Upper lobe of right lung (tissue), 1 donor: ENCODE results near the gene CDH4. TPM values are rescaled to one million over a fixed set of nuclear protein-coding genes. Genes with fewer than 3 reads are reported as not detected.

Experiments
- ATAC-seq: fragments of 200-7000 bp; cut with Tn5 transposase; one replicate; pipeline ENCODE4 v1.9.1; 2020; ENCODE audit warnings: mild to moderate bottlenecking, moderate library complexity
- DNase-seq: peaks from one replicate; pipeline ENCODE4 v3.0.0-alpha.2; 2020
- H3K27ac ChIP-seq: fragments of 200-600 bp; one replicate; pipeline ENCODE4 v1.8.0; 2022
- H3K27me3 ChIP-seq: fragments of 200-600 bp; one replicate; pipeline ENCODE4 v1.8.0; 2022; ENCODE audit warnings: mild to moderate bottlenecking
- H3K36me3 ChIP-seq: fragments of 200-600 bp; one replicate; pipeline ENCODE4 v1.8.0; 2022
- H3K4me1 ChIP-seq: fragments of 200-600 bp; one replicate; pipeline ENCODE4 v1.8.0; 2022
- H3K4me3 ChIP-seq: fragments of 200-600 bp; one replicate; pipeline ENCODE4 v1.8.0; 2022; ENCODE audit warnings: mild to moderate bottlenecking
- H3K9me3 ChIP-seq: fragments of 200-600 bp; one replicate; pipeline ENCODE4 v1.8.0; 2022
- CTCF ChIP-seq: fragments of 200-600 bp; IDR thresholded peaks from one replicate; pipeline ENCODE4 v1.8.0; 2022; ENCODE audit warnings: antibody characterized with exemption
- intact Hi-C: fragments of 100-400 bp; cut with DNase I; formaldehyde crosslinking; loops from one replicate; pipeline ENCODE4 v1.11.0; 2022
- total RNA-seq: library from RNA; stranded (reverse); fragmentation: NEBNext Ultra II Directional; extraction: Animal tissue kit (Norgen Biotek cat#: 25700); gene quantifications from one replicate; pipeline ENCODE4 v1.2.1, GENCODE V29; 2021
- donor health status: DM: no; HTN: yes; CAD: no; lungs with severe emphysema.

The CDH4 gene
- total RNA-seq, 1 donor from 2014 or later, result 0.23 TPM

GRCh38 chr20:61320691-61321425 lies 68.8 kb downstream of the CDH4 start:
- Histone ChIP-seq H3K27me3 (no peaks in the 10 kb centered on the region), H3K27ac (no peak overlapping the region), H3K36me3 (no peaks in the 10 kb centered on the region), H3K4me1 (no peaks in the 10 kb centered on the region), H3K4me3 (no peak overlapping the region), H3K9me3 (no peaks in the 10 kb centered on the region)
- ATAC-seq (no peak), DNase-seq (peak; percentile 56)
- intact Hi-C loops, result no loop called here
- TF ChIP-seq CTCF, result no peak

GRCh38 chr20:61321481-61321880 lies 69.4 kb downstream of the CDH4 start:
- no peak for TF ChIP-seq CTCF
- Histone ChIP-seq H3K4me3 (no peak overlapping the region), H3K9me3 (no peaks in the 10 kb centered on the region), H3K27ac (no peak overlapping the region), H3K27me3 (no peaks in the 10 kb centered on the region), H3K36me3 (no peaks in the 10 kb centered on the region), H3K4me1 (no peaks in the 10 kb centered on the region)
- no peak for DNase-seq
- ATAC-seq, result no peak
- intact Hi-C loops, result no loop called here

GRCh38 chr20:61322151-61322865 lies 70.2 kb downstream of the CDH4 start:
- Histone ChIP-seq H3K4me1 (no peaks in the 10 kb centered on the region), H3K4me3 (no peak overlapping the region), H3K36me3 (no peaks in the 10 kb centered on the region), H3K27ac (no peak overlapping the region), H3K27me3 (no peaks in the 10 kb centered on the region), H3K9me3 (no peaks in the 10 kb centered on the region)
- ATAC-seq, result no peak
- peak; percentile 40 for DNase-seq
- intact Hi-C loops, result no loop called here
- TF ChIP-seq CTCF, result no peak

- no peaks in the 10 kb centered on the region for H3K9me3 ChIP-seq
- DNase-seq, result no peak
- H3K27me3 ChIP-seq, result no peaks in the 10 kb centered on the region
- no peak overlapping the region for H3K4me3 ChIP-seq
- H3K36me3 ChIP-seq, result no peaks in the 10 kb centered on the region
- no peak for TF ChIP-seq CTCF
- no peaks in the 10 kb centered on the region for H3K4me1 ChIP-seq
- no peak overlapping the region for H3K27ac ChIP-seq
- no peak for ATAC-seq
- intact Hi-C loops, result no loop called here
These were observed 72.8 kb downstream of the CDH4 start for GRCh38 chr20:61324906-61325305.

GRCh38 chr20:61325718-61326117 lies 73.7 kb downstream of the CDH4 start:
- no peak for TF ChIP-seq CTCF
- Histone ChIP-seq H3K36me3 (no peaks in the 10 kb centered on the region), H3K4me3 (no peak overlapping the region), H3K27ac (no peak overlapping the region), H3K4me1 (no peaks in the 10 kb centered on the region), H3K9me3 (no peaks in the 10 kb centered on the region), H3K27me3 (no peaks in the 10 kb centered on the region)
- ATAC-seq (no peak), DNase-seq (peak; percentile 52)
- intact Hi-C loops, result no loop called here
